GDM1 (cell line): Measurements from ENCODE around the gene SHISA6.

Experiments
- DNase-seq: peaks from one replicate; lab custom pipeline; 2025; lab: John Stamatoyannopoulos, UW

Gene SHISA6

GRCh38 chr17:11459861-11460331, 218.9 kb downstream of the SHISA6 start:
- no peak for DNase-seq

- no peak for DNase-seq
Observed at GRCh38 chr17:11461993-11462548, 221.1 kb downstream of the SHISA6 start.

DNA sequence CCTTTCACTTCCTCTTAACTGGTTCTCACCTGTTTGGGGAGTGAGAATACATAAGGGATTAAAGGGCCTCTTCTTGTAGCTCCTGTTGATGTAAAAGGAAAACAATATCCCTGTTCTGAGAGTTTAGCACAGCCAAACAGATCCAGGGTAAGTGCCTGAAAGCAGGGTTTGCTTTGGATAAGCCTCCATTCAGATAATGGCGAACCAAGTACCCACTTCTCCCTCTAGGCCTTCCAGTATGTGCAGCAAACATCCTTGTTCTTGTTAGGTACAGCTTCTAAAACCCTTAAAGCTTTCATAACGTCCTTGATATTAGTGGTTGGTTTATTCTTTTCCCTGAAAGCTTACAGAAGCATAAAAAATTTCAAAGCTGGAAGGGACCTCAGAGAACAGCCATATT, 226.6 kb downstream of the SHISA6 start:
- DNase-seq = no peak

DNA sequence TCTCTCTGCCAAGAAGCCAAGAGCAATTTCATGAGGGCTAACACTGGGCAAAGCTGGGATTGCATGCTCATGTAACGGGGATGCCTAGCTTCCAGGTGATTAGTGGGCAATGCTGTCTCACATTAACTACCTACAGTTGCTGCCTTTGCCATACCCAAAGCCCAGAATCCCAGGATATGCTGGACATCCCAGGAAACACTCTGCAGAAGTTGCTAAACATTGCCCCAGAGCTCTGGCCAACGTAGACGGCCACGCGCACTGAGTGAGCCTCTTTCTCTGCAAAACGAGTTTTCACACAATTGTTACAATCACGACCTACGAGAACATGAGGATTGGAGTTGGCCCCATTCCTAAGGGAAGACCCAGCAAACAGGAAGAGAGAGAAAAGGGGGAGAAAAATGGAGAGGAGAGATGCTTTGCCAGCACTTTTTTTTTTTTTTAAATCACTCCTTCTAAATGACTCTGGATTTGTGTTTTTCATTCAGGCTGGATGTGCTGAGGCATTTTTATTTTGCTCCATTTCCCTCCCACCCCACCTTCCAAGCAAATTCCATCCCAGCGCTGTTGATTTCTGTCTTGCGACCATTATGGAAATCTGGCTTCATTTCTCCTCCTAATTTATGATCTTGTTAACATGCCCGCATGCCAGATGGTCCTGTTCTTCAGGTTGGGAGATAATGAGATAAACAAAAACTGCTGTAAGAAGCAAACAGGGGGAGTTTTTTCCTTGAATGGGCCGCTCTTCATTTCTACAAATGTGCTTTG, 244.5 kb downstream of the SHISA6 start:
- DNase-seq = no peak

- DNase-seq = no peak
Observed at GRCh38 chr17:11486101-11486867, 245.3 kb downstream of the SHISA6 start.

- DNase-seq = no peak
Observed at GRCh38 chr17:11486868-11487310, 245.9 kb downstream of the SHISA6 start.

- no peak for DNase-seq
Observed at GRCh38 chr17:11487469-11487868, 246.5 kb downstream of the SHISA6 start.

DNA sequence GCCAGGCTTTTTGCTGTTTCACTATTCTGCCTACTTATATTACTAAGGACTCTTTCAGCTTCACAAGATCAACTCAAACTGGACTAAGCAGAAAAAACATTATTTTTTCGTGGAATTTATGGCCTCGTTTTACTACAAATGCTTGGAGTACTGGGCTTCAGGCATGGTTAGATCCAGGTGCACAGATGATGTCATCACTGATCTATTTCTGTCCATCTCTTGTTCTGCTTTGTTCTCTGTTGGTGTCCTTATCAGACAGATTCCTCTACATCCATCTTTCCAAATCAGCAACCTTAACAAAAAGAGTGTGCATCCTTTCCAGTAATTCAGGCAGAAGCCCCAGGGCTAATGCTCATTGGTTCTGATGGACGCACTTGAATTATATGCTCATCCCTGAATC, 247.4 kb downstream of the SHISA6 start:
- DNase-seq = no peak

GRCh38 chr17:11490171-11490755, 249.2 kb downstream of the SHISA6 start:
- DNase-seq = no peak

GRCh38 chr17:11492511-11492910, 251.5 kb downstream of the SHISA6 start:
- DNase-seq = no peak

- DNase-seq = no peak
Observed at GRCh38 chr17:11493936-11494335, 252.9 kb downstream of the SHISA6 start.

GRCh38 chr17:11495613-11496012, 254.6 kb downstream of the SHISA6 start:
- DNase-seq = no peak

DNA sequence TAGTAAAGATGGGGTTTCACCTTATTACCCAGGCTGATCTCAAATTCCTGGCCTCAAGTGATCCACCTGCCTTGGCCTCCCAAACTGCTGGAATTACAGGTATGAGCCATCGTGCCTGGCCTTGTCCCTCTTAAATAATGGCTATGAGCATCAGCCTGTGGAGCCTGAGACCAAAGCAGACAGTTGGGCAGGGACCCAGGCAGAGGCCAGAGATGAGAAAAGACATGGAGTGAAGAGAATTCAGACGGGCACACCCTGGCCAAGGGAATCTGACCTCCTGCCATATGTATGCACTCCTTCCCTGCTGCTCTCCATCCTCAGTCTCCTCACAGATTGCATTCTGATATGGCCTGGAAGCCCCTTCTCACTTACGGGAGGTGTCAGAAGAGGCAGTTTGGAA, 258.9 kb downstream of the SHISA6 start:
- no peak for DNase-seq

- no peak for DNase-seq
Observed at GRCh38 chr17:11503308-11504035, 262.5 kb downstream of the SHISA6 start.

DNA sequence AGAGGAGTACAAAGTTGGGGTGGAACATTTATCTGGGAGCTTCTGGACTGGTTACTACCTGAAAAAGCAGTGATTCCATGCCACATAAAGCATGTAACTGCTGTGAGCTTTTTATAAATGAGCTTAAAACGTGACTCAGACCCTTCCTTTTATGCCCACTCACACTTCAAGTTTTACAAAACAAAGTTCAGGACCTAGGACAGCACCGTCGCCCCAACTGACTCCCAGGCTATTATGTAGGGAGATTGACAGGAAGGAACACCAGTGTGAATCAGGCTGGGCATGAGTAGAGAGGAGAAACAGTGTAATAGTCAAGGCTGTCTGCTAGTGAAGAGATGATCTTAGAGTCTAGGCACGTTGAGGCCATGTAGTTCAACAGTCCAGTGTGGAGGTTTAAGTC, 265.6 kb downstream of the SHISA6 start:
- DNase-seq = no peak

- no peak for DNase-seq
Observed at GRCh38 chr17:11511696-11512095, 270.7 kb downstream of the SHISA6 start.

GRCh38 chr17:11514565-11514964, 273.6 kb downstream of the SHISA6 start:
- DNase-seq = no peak

DNA sequence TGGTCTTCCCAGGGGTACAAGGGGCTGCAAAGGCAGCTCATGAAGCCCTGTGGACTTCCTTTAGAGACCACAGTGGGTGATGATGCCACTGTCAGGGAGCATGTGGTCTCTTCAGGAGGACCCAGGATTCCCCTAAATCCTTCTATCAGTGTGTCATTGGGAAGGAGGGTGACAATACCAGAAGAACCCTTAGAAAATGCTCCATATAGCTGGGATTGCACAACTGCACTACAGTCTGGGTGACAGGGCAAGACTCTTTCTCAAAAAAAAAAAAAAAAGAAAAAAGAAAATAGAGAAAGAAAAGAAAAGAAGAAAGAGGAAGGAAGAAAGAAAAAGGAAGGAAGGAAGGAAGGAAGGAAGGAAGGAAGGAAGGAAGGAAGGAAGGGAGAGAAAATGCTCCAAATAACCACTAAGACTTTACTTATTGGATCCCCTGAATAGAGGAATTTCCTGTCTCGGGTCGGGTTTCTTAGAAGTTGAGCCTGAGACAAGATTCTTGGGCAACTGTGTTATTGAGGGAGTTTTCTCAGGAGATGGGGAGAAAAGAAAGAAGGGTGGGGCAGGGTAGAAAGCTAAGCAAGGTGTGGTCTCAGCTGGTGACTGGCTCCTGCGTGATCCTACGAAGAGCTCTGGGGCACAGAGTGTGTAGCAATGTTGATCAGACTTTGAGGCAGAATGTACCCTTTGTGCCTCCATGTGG, 274.1 kb downstream of the SHISA6 start:
- DNase-seq = no peak

GRCh38 chr17:11515901-11516300, 274.9 kb downstream of the SHISA6 start:
- DNase-seq = no peak

- DNase-seq = no peak
Observed at GRCh38 chr17:11535231-11535630, 294.2 kb downstream of the SHISA6 start.

- DNase-seq = no peak
Observed at GRCh38 chr17:11538366-11538765, 297.4 kb downstream of the SHISA6 start.
